ENCODE results near the gene KIFBP. TPM values are rescaled to one million over a fixed set of nuclear protein-coding genes. Genes with fewer than 3 reads are reported as not detected.

Gene KIFBP
- total and polyA plus RNA-seq, 2 of the 13 experiments (the other 11 are each of a cell fraction or from before 2014, with no cell fraction given): 13.0 to 21.9 TPM

- no peak overlapping the region for H2AFZ ChIP-seq (ENCODE audit: low read length)
- no TSS peak for BruUV-seq (replicated peaks)
- no peak overlapping the region for H3K4me3 ChIP-seq (replicated peaks in 1 of 3; ENCODE audit: insufficient read depth in 1 of 3, low read depth in 2 of 3, low read length in 3 of 3)
- FAIRE-seq: no peak
- no peaks in the 10 kb centered on the region for H4K20me1 ChIP-seq (ENCODE audit: insufficient read depth, low read length)
- intact Hi-C loops (cut with micrococcal nuclease; ENCODE audit: unreplicated experiment): no loop called here
- H3K4me1 ChIP-seq (ENCODE audit: insufficient read depth, low read length): peaks cover 32% of the 10 kb centered on the region
- H3K27ac ChIP-seq (ENCODE audit: extremely low read length, insufficient read depth, low read length): no peak overlapping the region
- in situ Hi-C loops (cut with HindIII; ENCODE audit: extremely low pct_ligation_motif_present, low pct_unique_long_range_greater_than_20kb): no loop called here
- no peaks in the 10 kb centered on the region for H3K79me2 ChIP-seq (ENCODE audit: insufficient read depth, low read length)
- H3K9ac ChIP-seq (ENCODE audit: insufficient read depth, low read depth, low read length): no peak overlapping the region
- no peaks in the 10 kb centered on the region for H3K9me3 ChIP-seq (ENCODE audit: low read length)
- ChIA-PET CTCF (ENCODE audit: low intra/inter-chr PET ratio, low total read pairs) (no interaction called here), POLR2A (no interaction called here)
- peaks cover 2 to 4% of the 10 kb centered on the region in 2 experiments; a peak in 1 of 5 replicates for H3K27me3 ChIP-seq (ENCODE audit: control insufficient read depth in 1 of 2, insufficient read depth in 2 of 2, low read length in 2 of 2)
- ATAC-seq: no peak
- no peak overlapping the region for H3K4me2 ChIP-seq (ENCODE audit: low read depth, low read length)
- 76% methylated on average over 2 of the region's 2 CpGs for WGBS (ENCODE audit: low lambda C conversion rate)
- no peaks in the 10 kb centered on the region for H3K36me3 ChIP-seq (replicated peaks in 1 of 2; ENCODE audit: control insufficient read depth in 1 of 2, insufficient read depth in 2 of 2, low read length in 2 of 2)
- DNase-seq (ENCODE audit: low spot score): no peak
- TF ChIP-seq MBD4 (IDR thresholded peaks at IDR 0.05; ENCODE audit: borderline replicate concordance, low read length) (no peak), ZHX1 (CRISPR knock-in tag; IDR thresholded peaks at IDR 0.05; ENCODE audit: low read depth) (no peak), HNF1A (IDR thresholded peaks at IDR 0.05; ENCODE audit: low read depth) (no peak), HNF1A (CRISPR knock-in tag; IDR thresholded peaks at IDR 0.05; ENCODE audit: borderline replicate concordance) (no peak), ISX (CRISPR knock-in tag; conservative IDR thresholded peaks at IDR 0.05) (no peak), CHD4 (IDR thresholded peaks at IDR 0.05; ENCODE audit: borderline replicate concordance, low read length) (no peak), ZNF318 (CRISPR knock-in tag; IDR thresholded peaks at IDR 0.05) (no peak), TGIF2 (CRISPR knock-in tag; IDR thresholded peaks at IDR 0.05) (no peak), SP5 (CRISPR knock-in tag; IDR thresholded peaks at IDR 0.05; ENCODE audit: borderline replicate concordance, low read depth) (no peak)
Measured at GRCh38 chr10:69055241-69055640, 66.6 kb downstream of the KIFBP start.
